ENCODE data around the gene AICDA.
A peak's percentile ranks its signal among the peaks of the same experiment; 100 is the strongest.

Gene AICDA

DNA sequence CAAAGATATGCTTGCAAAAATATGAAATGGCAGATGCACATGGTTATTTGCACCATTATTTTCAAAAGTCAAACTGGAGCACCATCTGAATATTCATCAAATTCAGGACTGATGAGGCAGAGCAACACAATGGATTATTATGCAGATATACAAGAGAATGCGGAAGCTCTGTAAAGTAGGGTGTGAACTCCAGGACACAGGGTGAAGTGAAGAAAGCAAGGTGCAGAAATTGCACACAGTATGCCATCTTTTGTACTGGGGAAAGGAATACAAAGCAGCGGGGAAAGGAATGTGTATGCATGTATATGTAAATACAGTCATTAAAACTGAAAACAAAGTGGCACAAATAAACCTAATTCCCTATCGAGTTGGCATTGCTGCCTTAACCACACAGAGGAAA lies 49.3 kb downstream of the AICDA start:
- H4K20me1 ChIP-seq (ENCODE audit: insufficient read depth, low read length, poor library complexity, severe bottlenecking): no peaks in the 10 kb centered on the region
- H3K27me3 ChIP-seq (ENCODE audit: insufficient read depth, low read length, poor library complexity, severe bottlenecking): no peaks in the 10 kb centered on the region
- H3K9me2 ChIP-seq (replicated peaks; ENCODE audit: low read depth, low read length): no peaks in the 10 kb centered on the region
- TF ChIP-seq EZH2phosphoT487 (IDR thresholded peaks at IDR 0.05; ENCODE audit: borderline replicate concordance): no peak
- TF ChIP-seq, protein P1, sequence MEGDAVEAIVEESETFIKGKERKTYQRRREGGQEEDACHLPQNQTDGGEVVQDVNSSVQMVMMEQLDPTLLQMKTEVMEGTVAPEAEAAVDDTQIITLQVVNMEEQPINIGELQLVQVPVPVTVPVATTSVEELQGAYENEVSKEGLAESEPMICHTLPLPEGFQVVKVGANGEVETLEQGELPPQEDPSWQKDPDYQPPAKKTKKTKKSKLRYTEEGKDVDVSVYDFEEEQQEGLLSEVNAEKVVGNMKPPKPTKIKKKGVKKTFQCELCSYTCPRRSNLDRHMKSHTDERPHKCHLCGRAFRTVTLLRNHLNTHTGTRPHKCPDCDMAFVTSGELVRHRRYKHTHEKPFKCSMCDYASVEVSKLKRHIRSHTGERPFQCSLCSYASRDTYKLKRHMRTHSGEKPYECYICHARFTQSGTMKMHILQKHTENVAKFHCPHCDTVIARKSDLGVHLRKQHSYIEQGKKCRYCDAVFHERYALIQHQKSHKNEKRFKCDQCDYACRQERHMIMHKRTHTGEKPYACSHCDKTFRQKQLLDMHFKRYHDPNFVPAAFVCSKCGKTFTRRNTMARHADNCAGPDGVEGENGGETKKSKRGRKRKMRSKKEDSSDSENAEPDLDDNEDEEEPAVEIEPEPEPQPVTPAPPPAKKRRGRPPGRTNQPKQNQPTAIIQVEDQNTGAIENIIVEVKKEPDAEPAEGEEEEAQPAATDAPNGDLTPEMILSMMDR (conservative IDR thresholded peaks at IDR 0.05; ENCODE audit: low read length): no peak
- no peak overlapping the region for H3K4me3 ChIP-seq (ENCODE audit: low read length, poor library complexity, severe bottlenecking)
- H3K9me3 ChIP-seq (ENCODE audit: insufficient read depth, low read depth, low read length): no peaks in the 10 kb centered on the region
- H3K4me2 ChIP-seq (ENCODE audit: low read depth, low read length, poor library complexity, severe bottlenecking): no peak overlapping the region
- H3K79me2 ChIP-seq (ENCODE audit: insufficient read depth, low read length): no peaks in the 10 kb centered on the region
- H3K36me3 ChIP-seq (ENCODE audit: insufficient read depth, low read length): no peaks in the 10 kb centered on the region
- H3F3A ChIP-seq (ENCODE audit: low read depth): no peaks in the 10 kb centered on the region
- no peak overlapping the region for H3K9ac ChIP-seq (ENCODE audit: low read depth, low read length, poor library complexity, severe bottlenecking)
- no peak overlapping the region for H2AFZ ChIP-seq (ENCODE audit: low read length)
- no peaks in the 10 kb centered on the region for H3K4me1 ChIP-seq (ENCODE audit: insufficient read depth, low read length, poor library complexity, severe bottlenecking)

DNA sequence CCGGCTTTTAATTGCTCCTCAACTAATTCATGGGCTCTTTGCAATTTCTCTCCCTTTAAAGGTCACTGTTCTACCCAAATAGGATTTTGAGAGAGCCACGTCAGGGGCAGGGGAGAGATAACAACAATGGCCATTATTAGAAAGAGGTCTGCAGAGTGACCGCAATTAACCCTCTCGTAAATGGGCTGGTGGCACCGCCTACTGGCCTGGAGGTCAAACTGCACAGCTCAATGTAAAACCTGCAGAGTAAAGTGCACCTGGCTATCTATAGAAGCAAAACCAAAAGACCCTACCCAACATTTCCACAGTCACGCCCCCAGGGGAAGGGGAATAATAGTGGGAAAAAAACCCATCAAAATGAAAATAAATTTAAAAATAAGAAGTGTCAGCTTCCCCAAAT lies 50.3 kb downstream of the AICDA start:
- Histone ChIP-seq H3K4me1 (ENCODE audit: insufficient read depth, low read length, poor library complexity, severe bottlenecking) (no peaks in the 10 kb centered on the region), H3K4me2 (ENCODE audit: low read depth, low read length, poor library complexity, severe bottlenecking) (no peak overlapping the region), H3F3A (ENCODE audit: low read depth) (no peaks in the 10 kb centered on the region), H3K9me3 (ENCODE audit: insufficient read depth, low read depth, low read length) (no peaks in the 10 kb centered on the region), H3K9ac (ENCODE audit: low read depth, low read length, poor library complexity, severe bottlenecking) (no peak overlapping the region), H3K9me2 (replicated peaks; ENCODE audit: low read depth, low read length) (no peaks in the 10 kb centered on the region), H3K36me3 (ENCODE audit: insufficient read depth, low read length) (no peaks in the 10 kb centered on the region), H3K27me3 (ENCODE audit: insufficient read depth, low read length, poor library complexity, severe bottlenecking) (no peaks in the 10 kb centered on the region), H2AFZ (ENCODE audit: low read length) (no peak overlapping the region), H3K4me3 (ENCODE audit: low read length, poor library complexity, severe bottlenecking) (no peak overlapping the region), H4K20me1 (ENCODE audit: insufficient read depth, low read length, poor library complexity, severe bottlenecking) (no peaks in the 10 kb centered on the region), H3K79me2 (ENCODE audit: insufficient read depth, low read length) (no peaks in the 10 kb centered on the region)
- no peak for TF ChIP-seq EZH2phosphoT487 (IDR thresholded peaks at IDR 0.05; ENCODE audit: borderline replicate concordance)
- TF ChIP-seq, protein P1 (conservative IDR thresholded peaks at IDR 0.05; ENCODE audit: low read length): peak; percentile 57

DNA sequence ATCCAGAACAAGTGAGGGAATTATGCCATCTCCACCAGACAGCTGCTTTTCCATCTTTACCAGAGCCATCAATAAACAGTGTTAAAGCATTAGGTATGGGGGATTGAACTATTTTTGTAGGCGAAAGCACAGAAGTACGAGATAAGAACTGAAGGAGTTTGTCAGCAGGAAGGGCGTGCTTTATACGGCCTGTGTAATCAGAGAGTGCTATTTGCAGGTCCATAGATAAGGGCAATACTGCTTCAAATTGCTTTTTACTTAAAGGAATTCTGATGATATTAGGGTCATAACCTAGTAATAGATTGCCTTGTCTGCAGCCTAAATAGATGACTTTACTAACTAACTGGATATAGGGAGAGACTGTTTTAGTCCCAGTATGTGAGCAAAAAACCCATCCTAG lies 51.6 kb downstream of the AICDA start:
- no peaks in the 10 kb centered on the region for H3K9me3 ChIP-seq (ENCODE audit: insufficient read depth, low read depth, low read length)
- no peaks in the 10 kb centered on the region for H3K4me1 ChIP-seq (ENCODE audit: insufficient read depth, low read length, poor library complexity, severe bottlenecking)

More for the DNA sequence above, 51.6 kb downstream of the AICDA start:
- Histone ChIP-seq H4K20me1 (ENCODE audit: insufficient read depth, low read length, poor library complexity, severe bottlenecking) (no peaks in the 10 kb centered on the region), H3F3A (ENCODE audit: low read depth) (no peaks in the 10 kb centered on the region), H3K27me3 (ENCODE audit: insufficient read depth, low read length, poor library complexity, severe bottlenecking) (no peaks in the 10 kb centered on the region), H3K4me3 (ENCODE audit: low read length, poor library complexity, severe bottlenecking) (no peak overlapping the region), H3K36me3 (ENCODE audit: insufficient read depth, low read length) (no peaks in the 10 kb centered on the region), H3K4me2 (ENCODE audit: low read depth, low read length, poor library complexity, severe bottlenecking) (no peak overlapping the region), H3K9ac (ENCODE audit: low read depth, low read length, poor library complexity, severe bottlenecking) (no peak overlapping the region), H3K79me2 (ENCODE audit: insufficient read depth, low read length) (no peaks in the 10 kb centered on the region), H2AFZ (ENCODE audit: low read length) (no peak overlapping the region), H3K9me2 (replicated peaks; ENCODE audit: low read depth, low read length) (no peaks in the 10 kb centered on the region)
- no peak for TF ChIP-seq EZH2phosphoT487 (IDR thresholded peaks at IDR 0.05; ENCODE audit: borderline replicate concordance)
- TF ChIP-seq, protein P1 (conservative IDR thresholded peaks at IDR 0.05; ENCODE audit: low read length): no peak
